GM18517 (cell line): ENCODE results near the gene CYB5RL.
"Not testable (repeated sequence)": the region's sequence is repeated elsewhere in the genome, so short reads cannot be mapped to it uniquely, and the experiment has no call there.

Experiments used
- ATAC-seq: cut with Tn5 transposase; IDR thresholded peaks from one replicate; pipeline ENCODE4 v1.9.1; 2021; ENCODE audit warnings: mild to moderate bottlenecking, moderate library complexity; ENCODE audit not compliant: unreplicated experiment

CYB5RL gene

GRCh38 chr1:54191525-54191924 lies 8.3 kb downstream of the CYB5RL start:
- ATAC-seq = no peak

GRCh38 chr1:54190526-54190925 lies 9.3 kb downstream of the CYB5RL start:
- ATAC-seq = no peak

- ATAC-seq = no peak
These were observed 11.5 kb downstream of the CYB5RL start for GRCh38 chr1:54188291-54188690.

- ATAC-seq = no peak
These were observed 13.8 kb downstream of the CYB5RL start for GRCh38 chr1:54186056-54186455.

- ATAC-seq = no peak
These were observed 19.0 kb downstream of the CYB5RL start for GRCh38 chr1:54180701-54181360.

GRCh38 chr1:54178296-54179070 lies 21.3 kb downstream of the CYB5RL start:
- no peak for ATAC-seq

- ATAC-seq = no peak
These were observed 22.1 kb downstream of the CYB5RL start for GRCh38 chr1:54177726-54178125.

GRCh38 chr1:54176621-54177327 lies 23.1 kb downstream of the CYB5RL start:
- ATAC-seq = no peak

- no peak for ATAC-seq
These were observed 25.7 kb downstream of the CYB5RL start for GRCh38 chr1:54174106-54174505.

- no peak for ATAC-seq
These were observed 26.1 kb downstream of the CYB5RL start for GRCh38 chr1:54173681-54174080.

- ATAC-seq = no peak
These were observed 26.9 kb downstream of the CYB5RL start for GRCh38 chr1:54172614-54173599.

- no peak for ATAC-seq
These were observed 28.2 kb downstream of the CYB5RL start for GRCh38 chr1:54171606-54172005.

GRCh38 chr1:54171016-54171415 lies 28.8 kb downstream of the CYB5RL start:
- ATAC-seq = no peak

- ATAC-seq = no peak
These were observed 30.8 kb downstream of the CYB5RL start for GRCh38 chr1:54169068-54169467.

GRCh38 chr1:54168206-54168965 lies 31.4 kb downstream of the CYB5RL start:
- ATAC-seq = no peak

GRCh38 chr1:54167422-54168139 lies 32.2 kb downstream of the CYB5RL start:
- no peak for ATAC-seq

GRCh38 chr1:54166357-54166756 lies 33.5 kb downstream of the CYB5RL start:
- ATAC-seq = not testable (repeated sequence)

- ATAC-seq = no peak
These were observed 34.7 kb downstream of the CYB5RL start for GRCh38 chr1:54165146-54165545.

- ATAC-seq = no peak
These were observed 36.3 kb downstream of the CYB5RL start for GRCh38 chr1:54163573-54163972.
